Esophagus muscularis mucosa (tissue), 3 donors: ENCODE data around the gene TMEM248.

Experiments used
- POLR2A ChIP-seq: fragments of 450-650 bp; IDR thresholded peaks from one replicate; pipeline ENCODE4 v1.6.1; 2017; ENCODE audit warnings: antibody characterized with exemption, moderate library complexity, mild to moderate bottlenecking, low read depth
- TF ChIP-seq, protein P1 (sequence below), 3 experiments: fragments of 200-600 bp in 2 of 3; fragments of 450-650 bp in 1 of 3; sonication (generic) in 2 of 3; IDR thresholded peaks; one replicate each; pipeline ENCODE4 v1.5.1; 2017 to 2019; ENCODE audit warnings: antibody characterized with exemption in 3 of 3, mild to moderate bottlenecking in 2 of 3, moderate library complexity in 1 of 3

DNA sequence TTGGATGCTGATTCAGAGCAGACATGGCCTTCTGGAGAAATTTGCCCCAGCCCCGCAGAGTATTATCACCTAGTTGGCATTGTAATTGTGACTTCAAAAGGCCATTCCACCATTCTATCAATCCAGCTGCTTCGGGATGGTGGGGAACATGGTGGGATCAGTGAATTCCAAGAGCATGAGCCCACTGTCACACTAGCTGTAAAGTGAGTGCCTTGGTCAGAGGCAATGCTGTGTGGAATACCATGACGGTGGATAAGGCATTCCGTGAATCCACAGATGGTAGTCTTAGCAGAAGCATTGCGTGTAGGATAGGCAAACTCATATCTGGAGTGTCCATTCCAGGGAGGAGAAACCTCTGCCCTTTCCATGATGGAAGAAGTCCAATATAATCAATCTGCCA, 13.3 kb upstream of the TMEM248 start:
- TF ChIP-seq, protein P1, sequence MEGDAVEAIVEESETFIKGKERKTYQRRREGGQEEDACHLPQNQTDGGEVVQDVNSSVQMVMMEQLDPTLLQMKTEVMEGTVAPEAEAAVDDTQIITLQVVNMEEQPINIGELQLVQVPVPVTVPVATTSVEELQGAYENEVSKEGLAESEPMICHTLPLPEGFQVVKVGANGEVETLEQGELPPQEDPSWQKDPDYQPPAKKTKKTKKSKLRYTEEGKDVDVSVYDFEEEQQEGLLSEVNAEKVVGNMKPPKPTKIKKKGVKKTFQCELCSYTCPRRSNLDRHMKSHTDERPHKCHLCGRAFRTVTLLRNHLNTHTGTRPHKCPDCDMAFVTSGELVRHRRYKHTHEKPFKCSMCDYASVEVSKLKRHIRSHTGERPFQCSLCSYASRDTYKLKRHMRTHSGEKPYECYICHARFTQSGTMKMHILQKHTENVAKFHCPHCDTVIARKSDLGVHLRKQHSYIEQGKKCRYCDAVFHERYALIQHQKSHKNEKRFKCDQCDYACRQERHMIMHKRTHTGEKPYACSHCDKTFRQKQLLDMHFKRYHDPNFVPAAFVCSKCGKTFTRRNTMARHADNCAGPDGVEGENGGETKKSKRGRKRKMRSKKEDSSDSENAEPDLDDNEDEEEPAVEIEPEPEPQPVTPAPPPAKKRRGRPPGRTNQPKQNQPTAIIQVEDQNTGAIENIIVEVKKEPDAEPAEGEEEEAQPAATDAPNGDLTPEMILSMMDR (IDR thresholded peaks at IDR 0.05), result no peak
- no peak for TF ChIP-seq POLR2A
